Activated effector memory CD4-positive, alpha-beta T cell treated with Interleukin-2 at 50 U/mL for 16 hours (primary cell): ENCODE measurements around the gene C19orf12.

Experiments
- DNase-seq: peaks from one replicate; pipeline ENCODE4 v3.0.0-alpha.2; 2020

C19orf12 gene

GRCh38 chr19:29694669-29695627 lies 20.1 kb downstream of the C19orf12 start:
- DNase-seq: peak; percentile 69

GRCh38 chr19:29694161-29694560 lies 20.9 kb downstream of the C19orf12 start:
- DNase-seq: no peak

- no peak for DNase-seq
Measured at GRCh38 chr19:29690842-29691241, 24.2 kb downstream of the C19orf12 start.

GRCh38 chr19:29687897-29688728 lies 26.9 kb downstream of the C19orf12 start:
- DNase-seq: no peak

- no peak for DNase-seq
Measured at GRCh38 chr19:29687244-29687896, 27.7 kb downstream of the C19orf12 start.

- no peak for DNase-seq
Measured at GRCh38 chr19:29686285-29686805, 28.7 kb downstream of the C19orf12 start.

GRCh38 chr19:29685326-29685725 lies 29.7 kb downstream of the C19orf12 start:
- DNase-seq: no peak

- DNase-seq: no peak
Measured at GRCh38 chr19:29683009-29683408, 32.1 kb downstream of the C19orf12 start.

GRCh38 chr19:29682236-29682895 lies 32.7 kb downstream of the C19orf12 start:
- DNase-seq: no peak

- no peak for DNase-seq
Measured at GRCh38 chr19:29681422-29682235, 33.4 kb downstream of the C19orf12 start.

- no peak for DNase-seq
Measured at GRCh38 chr19:29680937-29681336, 34.1 kb downstream of the C19orf12 start.

GRCh38 chr19:29680447-29680846 lies 34.6 kb downstream of the C19orf12 start:
- DNase-seq: peak; percentile 78

- no peak for DNase-seq
Measured at GRCh38 chr19:29679598-29680210, 35.4 kb downstream of the C19orf12 start.

- no peak for DNase-seq
Measured at GRCh38 chr19:29678484-29679106, 36.5 kb downstream of the C19orf12 start.

- DNase-seq: no peak
Measured at GRCh38 chr19:29677001-29677817, 37.9 kb downstream of the C19orf12 start.

GRCh38 chr19:29676586-29676985 lies 38.5 kb downstream of the C19orf12 start:
- DNase-seq: no peak

GRCh38 chr19:29675650-29676186 lies 39.3 kb downstream of the C19orf12 start:
- DNase-seq: no peak

- DNase-seq: no peak
Measured at GRCh38 chr19:29675120-29675649, 39.9 kb downstream of the C19orf12 start.
